ENCODE measurements around the gene STAT3.
"Not testable (repeated sequence)": the region's sequence is repeated elsewhere in the genome, so short reads cannot be mapped to it uniquely, and the experiment has no call there.

The STAT3 gene

DNA sequence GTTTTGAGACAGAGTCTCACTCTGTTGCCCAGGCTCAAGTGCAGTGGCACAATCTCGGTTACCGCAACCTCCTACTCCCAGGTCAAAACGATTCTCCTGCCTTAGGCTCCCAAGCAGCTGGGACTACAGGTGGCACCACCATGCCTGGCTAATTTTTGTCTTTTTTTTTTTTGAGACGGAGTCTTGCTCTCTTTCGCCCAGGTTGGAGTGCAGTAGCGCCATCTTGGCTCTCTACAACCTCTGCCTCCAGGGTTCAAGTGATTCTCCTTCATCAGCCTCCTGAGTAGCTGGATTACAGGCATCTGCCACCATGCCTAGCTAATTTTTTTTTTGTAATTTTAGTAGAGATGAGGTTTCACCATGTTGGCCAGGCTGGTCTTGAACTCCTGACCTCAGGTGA is 70.3 kb downstream of the STAT3 start:
- DNase-seq (ENCODE audit: low read depth in 2 of 2, low spot score in 1 of 2): not testable (repeated sequence)

DNA sequence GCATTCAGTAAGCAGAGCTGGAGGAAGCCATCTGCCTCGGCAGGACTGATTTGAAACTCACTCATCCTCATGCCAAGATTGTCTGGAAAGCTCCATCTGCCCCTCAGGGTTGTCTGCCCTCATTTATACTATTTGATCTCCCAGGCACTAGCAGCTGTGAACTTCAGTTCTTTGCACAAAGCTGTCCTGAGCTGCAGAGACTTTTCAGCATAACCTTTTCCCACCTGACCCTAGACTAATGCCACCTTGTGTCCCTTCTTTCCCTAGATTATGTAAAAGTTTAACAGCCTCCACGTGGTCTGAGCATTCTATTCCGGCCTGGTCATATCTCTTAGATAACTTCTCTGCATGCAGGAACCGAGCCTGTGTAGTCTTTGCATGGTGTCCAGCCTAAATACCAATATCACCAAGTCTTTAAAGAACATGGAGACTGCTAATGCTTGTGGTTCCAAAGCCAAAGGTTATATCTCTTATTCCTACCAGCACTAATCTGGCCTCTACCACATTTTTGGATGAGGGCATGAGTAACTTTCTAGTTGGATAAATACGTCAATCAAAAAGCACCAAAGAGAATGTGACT is 70.9 kb downstream of the STAT3 start:
- DNase-seq (ENCODE audit: low read depth in 2 of 2, low spot score in 1 of 2): no peak

- DNase-seq (ENCODE audit: low read depth in 2 of 2, low spot score in 1 of 2): no peak
Measured at GRCh38 chr17:42316755-42317154, 71.5 kb downstream of the STAT3 start.

DNA sequence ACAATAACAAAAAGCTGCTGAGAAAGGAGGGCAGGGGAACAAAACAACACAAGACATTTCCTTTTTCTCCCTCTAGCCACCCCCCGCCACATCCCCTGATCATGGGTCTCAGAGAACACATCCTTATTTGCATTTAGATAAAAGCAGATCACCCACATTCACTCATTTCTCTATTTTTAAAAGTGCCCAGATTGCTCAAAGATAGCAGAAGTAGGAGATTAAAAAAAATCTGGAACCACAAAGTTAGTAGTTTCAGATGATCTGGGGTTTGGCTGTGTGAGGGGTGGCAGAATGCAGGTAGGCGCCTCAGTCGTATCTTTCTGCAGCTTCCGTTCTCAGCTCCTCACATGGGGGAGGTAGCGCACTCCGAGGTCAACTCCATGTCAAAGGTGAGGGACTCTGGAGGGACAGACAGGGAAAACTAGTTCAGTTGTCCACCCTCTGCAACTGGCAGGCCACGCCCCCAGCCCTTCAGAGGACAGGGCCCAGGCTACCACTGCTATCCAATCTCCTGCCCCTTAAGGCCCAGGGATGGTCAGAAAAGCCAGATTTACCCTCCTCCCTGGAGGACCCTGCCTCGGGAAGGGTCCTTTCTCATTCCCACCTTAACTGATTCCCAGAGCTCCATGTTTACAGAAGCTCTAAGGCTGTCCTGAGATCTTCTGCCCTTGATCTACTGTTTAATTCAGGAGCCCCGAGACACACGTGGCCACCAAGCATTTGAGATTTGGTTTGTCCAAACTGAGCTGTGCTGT is 72.7 kb downstream of the STAT3 start:
- DNase-seq (ENCODE audit: low read depth in 2 of 2, low spot score in 1 of 2): no peak

DNA sequence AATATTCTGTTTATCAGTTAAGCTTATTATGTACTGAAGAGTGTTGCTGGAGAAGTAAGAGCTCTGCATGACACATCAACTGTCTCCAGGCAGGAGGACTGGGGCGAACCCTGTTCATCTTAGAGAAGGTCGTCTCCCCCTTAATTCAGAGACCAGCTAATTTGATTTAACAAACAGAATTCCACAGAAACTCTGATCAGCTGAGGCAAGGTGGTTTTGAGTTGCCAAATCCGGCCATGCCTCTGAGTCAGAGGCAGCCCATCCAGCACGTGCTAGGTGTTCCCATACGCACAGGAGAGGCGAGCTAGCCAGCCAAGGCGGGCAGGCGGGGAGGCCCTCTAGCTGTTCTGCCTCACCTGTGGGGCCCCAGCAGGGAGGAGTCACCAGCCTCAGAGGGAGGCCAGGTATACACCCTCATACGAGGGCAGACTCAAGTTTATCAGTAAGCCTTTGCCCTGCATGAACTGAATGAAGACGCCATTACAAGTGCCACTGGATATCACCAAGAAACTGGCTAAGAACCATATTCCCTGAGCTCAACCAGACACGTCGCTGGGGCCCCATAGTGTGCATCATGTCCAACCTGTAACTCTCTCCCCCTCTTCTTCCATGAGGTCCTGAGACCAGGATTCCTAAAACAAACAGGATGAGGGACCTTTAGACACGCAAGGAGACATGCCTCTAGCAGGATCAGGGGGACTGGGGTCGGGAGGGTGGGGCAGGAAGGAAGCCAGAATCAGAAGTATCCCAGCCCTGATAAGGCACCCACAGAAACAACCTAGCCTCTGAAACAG is 74.3 kb downstream of the STAT3 start:
- no peak for DNase-seq (ENCODE audit: low read depth in 2 of 2, low spot score in 1 of 2)

DNA sequence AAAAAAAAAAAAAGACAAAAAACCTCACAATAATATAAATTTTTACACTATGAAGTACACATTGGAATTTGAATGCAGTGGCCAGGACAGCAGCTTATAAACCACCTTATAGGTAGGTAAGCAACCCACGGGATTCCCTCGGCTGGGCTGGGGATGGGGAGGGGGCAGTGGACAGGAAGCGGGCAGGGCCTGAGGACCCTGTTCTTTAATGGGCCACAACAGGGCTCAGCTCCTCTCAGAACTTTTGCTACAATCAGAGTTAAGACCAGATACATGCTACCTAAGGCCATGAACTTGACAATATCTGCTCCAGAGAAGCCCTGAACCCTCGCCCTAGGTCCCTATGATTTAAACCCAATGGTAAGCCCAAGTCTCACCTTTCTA is 74.9 kb downstream of the STAT3 start:
- no peak for DNase-seq (ENCODE audit: low read depth in 2 of 2, low spot score in 1 of 2)

DNA sequence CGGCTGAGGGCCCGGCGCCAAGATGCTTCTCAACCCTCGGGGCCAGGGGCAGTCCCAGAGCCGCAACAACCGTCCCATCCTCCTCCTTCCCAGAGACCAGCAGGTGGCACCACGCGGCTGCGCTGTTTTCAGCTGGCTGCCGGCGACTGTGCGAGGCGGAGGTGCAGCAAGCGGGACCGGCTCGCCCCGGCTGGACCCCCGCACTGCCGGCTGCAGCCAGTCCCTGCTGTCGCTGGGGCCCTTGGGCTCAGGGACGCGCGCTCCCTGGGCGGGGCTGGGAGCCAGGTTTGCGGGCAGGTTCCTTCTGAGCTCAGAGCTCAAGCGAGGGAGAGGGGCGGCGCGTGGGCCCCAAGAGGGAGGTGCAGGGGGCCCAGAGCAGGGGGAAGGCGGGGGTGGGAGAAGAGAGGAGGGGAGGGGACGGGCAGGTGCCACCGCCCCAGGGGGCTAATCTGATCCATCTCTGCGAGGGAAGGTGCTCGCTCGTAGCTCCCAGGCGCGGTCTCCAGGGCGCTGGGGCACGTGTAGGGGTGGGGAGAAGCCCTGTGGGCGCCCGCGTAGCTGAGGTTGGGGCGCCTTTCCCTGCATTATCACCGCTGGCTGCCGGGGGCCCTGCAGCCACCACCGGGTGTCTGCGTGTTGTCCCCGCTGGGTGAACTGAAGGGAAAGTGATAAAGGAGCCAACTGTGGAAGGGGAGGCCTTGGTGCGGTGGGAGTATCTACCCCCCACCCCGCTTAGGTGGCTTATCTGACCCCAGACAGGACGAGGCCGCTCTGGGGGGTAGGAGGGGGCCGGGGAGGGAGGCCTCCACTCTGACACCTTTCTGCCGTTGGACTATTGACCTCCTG is 75.7 kb downstream of the STAT3 start:
- DNase-seq (ENCODE audit: low read depth in 2 of 2, low spot score in 1 of 2): peak; percentile 48 to 51

- DNase-seq (ENCODE audit: low read depth in 2 of 2, low spot score in 1 of 2): no peak
Measured at GRCh38 chr17:42312035-42312284, 76.3 kb downstream of the STAT3 start.

DNA sequence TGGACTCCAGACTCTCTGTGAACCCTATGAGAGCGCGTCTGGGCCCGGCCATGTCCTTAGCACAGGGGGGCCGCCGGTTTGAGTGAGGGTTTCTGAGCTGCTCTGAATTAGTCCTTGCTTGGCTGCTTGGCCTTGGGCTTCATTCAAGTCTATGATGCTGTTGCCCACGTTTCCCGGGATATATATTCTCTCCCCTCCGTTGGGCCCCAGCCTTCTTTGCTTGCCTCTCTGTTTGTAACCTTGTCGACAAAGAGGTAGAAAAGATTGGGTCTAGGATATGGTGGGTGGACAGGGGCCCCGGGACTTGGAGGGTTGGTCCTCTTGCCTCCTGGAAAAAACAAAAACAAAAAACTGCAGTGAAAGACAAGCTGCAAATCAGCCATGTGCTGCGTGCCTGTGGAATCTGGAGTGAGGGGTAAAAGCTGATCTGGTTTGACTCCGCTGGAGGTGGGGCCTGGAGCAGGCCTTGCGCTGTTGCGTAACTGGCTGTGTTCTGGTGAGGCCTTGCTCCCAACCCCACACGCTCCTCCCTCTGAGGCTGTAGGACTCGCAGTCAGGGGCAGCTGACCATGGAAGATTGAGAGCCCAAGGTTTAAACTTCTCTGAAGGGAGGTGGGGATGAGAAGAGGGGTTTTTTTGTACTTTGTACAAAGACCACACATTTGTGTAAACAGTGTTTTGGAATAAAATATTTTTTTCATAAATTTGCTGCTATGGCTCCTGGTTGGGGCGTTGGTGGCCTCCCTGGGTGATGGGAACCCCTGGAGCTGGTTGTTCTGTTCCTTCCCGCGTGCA is 76.8 kb downstream of the STAT3 start:
- no peak for DNase-seq (ENCODE audit: low read depth in 2 of 2, low spot score in 1 of 2)

DNA sequence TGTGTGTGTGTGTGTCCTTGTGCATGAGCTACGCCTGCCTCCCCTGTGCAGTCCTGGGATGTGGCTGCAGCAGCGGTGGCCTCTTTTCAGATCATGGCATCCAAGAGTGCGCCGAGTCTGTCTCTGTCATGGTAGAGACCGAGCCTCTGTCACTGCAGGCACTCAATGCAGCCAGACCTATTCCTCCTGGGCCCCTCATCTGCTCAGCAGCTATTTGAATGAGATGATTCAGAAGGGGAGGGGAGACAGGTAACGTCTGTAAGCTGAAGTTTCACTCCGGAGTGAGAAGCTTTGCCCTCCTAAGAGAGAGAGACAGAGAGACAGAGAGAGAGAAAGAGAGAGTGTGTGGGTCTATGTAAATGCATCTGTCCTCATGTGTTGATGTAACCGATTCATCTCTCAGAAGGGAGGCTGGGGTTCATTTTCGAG is 77.4 kb downstream of the STAT3 start:
- no peak for DNase-seq (ENCODE audit: low read depth in 2 of 2, low spot score in 1 of 2)

DNA sequence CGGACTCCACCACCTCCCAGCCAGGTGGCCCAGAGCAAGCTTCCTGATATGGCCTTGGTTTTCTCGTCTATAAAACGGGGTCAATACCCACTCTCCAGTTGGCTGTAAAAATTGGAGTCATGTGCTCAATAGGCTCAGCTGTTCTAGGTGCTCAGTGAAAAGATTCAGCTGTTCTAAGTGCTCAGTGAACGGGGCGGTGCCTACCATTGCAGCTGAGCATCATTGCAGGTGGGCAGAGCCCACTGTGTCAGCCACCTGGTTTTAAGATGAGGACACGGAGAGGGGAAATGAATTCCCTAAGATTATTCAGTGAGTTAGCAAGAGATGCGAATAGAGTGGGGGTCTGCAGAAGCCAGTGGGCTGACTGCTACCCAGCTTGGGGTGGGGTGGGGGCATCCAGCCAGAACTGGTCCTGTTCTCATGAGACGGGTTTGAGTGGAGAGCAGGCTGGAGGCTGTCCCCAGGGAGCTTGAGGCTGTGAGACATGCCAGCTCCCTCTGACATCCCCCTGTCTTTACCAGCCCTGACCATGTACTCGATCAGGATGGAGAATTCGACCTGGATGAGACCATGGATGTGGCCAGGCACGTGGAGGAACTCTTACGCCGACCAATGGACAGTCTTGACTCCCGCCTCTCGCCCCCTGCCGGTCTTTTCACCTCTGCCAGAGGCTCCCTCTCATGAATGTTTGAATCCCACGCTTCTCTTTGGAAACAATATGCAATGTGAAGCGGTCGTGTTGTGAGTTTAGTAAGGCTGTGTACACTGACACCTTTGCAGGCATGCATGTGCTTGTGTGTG is 78.1 kb downstream of the STAT3 start:
- no peak for DNase-seq (ENCODE audit: low read depth in 2 of 2, low spot score in 1 of 2)

GRCh38 chr17:42309142-42309541 is 79.1 kb downstream of the STAT3 start:
- DNase-seq (ENCODE audit: low read depth in 2 of 2, low spot score in 1 of 2): no peak

DNA sequence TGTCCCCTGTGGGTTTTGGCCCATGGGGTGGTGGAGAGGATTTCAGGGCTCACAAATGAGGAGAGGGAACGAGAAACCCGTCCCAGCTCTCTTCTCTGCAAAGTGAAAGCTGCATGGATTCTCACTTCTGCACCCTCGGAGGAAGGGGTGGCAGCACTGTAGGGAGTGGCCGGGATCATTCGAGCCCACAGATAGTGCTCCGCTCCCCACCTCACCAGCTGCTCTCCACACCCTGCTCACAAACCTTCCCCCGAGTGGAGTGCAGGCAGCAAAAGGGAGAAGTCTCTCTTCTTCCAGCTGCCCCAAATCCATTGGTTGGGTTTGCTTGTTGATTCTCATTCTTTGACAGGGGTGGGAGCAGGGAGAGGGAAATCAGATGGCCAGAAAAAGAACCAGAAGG is 79.8 kb downstream of the STAT3 start:
- no peak for DNase-seq (ENCODE audit: low read depth in 2 of 2, low spot score in 1 of 2)

DNA sequence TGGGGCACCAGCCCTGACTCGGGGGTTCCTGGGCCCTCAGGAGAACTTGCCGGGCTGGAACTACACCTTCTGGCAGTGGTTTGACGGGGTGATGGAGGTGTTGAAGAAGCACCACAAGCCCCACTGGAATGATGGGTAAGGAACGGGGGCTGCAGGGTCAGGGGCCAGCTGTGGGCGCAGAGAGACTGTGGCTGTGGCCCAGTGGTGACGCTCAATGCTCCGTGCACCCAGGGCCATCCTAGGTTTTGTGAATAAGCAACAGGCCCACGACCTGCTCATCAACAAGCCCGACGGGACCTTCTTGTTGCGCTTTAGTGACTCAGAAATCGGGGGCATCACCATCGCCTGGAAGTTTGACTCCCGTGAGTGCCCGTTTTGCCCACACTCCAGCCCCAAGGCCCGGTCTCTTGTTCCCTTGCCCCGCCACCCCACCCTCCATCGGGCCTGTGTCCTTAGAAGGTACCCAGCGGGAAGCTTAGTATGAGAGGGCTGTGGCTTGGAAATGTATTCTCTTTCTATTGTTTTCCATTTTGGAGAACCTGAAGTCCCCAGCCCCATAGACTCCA is 80.8 kb downstream of the STAT3 start:
- DNase-seq (ENCODE audit: low read depth in 2 of 2, low spot score in 1 of 2): no peak

GRCh38 chr17:42306385-42306667 is 81.9 kb downstream of the STAT3 start:
- no peak for DNase-seq (ENCODE audit: low read depth in 2 of 2, low spot score in 1 of 2)

DNA sequence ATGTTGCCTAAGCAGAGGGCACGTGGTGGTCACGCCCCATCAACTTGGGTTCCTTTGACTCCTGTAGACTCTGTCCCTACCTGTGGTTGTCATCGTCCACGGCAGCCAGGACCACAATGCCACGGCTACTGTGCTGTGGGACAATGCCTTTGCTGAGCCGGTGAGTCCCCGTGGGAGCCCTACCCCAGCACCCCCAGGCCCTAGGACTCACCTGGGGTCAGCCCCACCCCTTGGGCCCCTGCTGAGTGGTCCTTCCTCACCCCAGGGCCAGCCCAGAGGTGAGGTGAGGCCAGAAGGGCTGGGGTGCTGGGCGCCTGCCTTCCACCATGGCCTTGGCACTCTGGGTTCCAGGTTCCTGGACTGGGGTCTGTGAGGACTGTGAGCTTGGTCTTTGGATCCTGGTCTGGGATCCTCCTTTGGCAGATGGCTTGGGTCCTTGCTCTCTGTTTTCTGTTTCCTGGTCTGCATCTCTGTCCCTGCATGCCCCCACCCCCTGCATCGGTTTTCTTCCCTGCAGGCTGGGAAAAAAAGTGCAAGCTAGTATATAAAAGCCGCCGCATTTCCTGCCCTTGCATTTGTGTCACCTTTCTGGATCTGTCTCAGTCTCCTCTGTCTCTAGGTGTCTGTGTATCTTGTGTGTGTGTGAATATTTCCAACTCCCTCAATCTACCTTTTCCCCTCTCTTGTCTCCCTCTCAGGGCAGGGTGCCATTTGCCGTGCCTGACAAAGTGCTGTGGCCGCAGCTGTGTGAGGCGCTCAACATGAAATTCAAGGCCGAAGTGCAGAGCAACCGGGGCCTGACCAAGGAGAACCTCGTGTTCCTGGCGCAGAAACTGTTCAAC is 82.5 kb downstream of the STAT3 start:
- DNase-seq (ENCODE audit: low read depth in 2 of 2, low spot score in 1 of 2): no peak

GRCh38 chr17:42305031-42305330 is 83.3 kb downstream of the STAT3 start:
- not testable (repeated sequence) for DNase-seq (ENCODE audit: low read depth in 2 of 2, low spot score in 1 of 2)

DNA sequence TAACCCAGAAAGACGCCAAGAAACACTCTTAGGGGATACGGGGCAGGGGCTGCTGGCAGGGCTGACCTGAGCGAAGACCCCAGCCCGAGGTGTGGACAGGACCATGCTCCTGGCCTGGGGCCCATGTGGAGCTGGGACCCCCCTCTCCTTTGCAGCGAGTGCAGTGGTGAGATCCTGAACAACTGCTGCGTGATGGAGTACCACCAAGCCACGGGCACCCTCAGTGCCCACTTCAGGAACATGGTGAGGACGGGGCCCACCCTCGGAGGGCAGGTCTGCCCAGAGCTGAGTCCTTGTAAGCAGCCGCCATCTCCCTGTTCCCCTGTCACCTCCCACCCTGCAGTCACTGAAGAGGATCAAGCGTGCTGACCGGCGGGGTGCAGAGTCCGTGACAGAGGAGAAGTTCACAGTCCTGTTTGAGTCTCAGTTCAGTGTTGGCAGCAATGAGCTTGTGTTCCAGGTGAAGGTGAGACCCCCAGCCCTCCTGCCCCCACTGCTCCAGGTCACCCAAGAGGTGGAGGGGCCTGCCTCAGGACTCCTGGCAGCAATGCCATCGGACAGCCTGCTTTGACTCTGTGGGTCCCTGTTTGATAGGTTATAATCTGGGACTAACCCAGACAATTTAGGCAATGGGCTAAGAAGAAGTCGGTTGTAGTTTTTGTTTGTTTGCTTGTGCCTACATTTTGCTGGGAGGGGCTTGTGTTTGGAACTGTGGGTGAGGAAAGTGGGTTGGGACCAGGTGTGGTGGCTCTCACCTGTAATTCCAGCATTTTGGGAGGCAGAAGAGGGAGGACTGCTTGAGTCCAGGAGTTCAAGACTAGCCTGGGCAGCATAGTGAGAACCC is 83.8 kb downstream of the STAT3 start:
- no peak for DNase-seq (ENCODE audit: low read depth in 2 of 2, low spot score in 1 of 2)
